PC-9 (cell line): ENCODE measurements around the gene RFT1. TPM values are rescaled to one million over a fixed set of nuclear protein-coding genes. Genes with fewer than 3 reads are reported as not detected.

Experiments used
- BruUV-seq: library from RNA; stranded (reverse); fragments of 400-500 nt; replicated peaks from 2 replicates; lab custom pipeline; 2021; lab: Mats Ljungman, UMichigan
- CTCF ChIA-PET: fragments of 300-600 bp; sonication (Branson Sonifier 250); formaldehyde crosslinking; loops from one replicate; lab custom pipeline; 2022; ENCODE audit warnings: antibody characterized with exemption; lab: Charles Lee
- POLR2A ChIA-PET: fragments of 300-600 bp; sonication (Branson Sonifier 250); formaldehyde crosslinking; loops from one replicate; lab custom pipeline; 2022; ENCODE audit warnings: antibody characterized with exemption; ENCODE audit not compliant: unreplicated experiment; lab: Charles Lee
- DNase-seq, 2 experiments: peaks; one replicate each; pipeline versions ENCODE4 v3.0.0 to v3.0.0-alpha.2; 2015 to 2022; ENCODE audit warnings: mixed read lengths in 1 of 2
- H2AFZ ChIP-seq: fragments of 200-600 bp; sonication (generic); 2 replicates; pipeline ENCODE4 v1.8.1; 2017; ENCODE audit warnings: antibody characterized with exemption
- H3F3A ChIP-seq: fragments of 200-600 bp; sonication (generic); 2 replicates; pipeline ENCODE4 v1.8.1; 2017; ENCODE audit warnings: antibody characterized with exemption, mild to moderate bottlenecking, low read depth; ENCODE audit not compliant: insufficient read depth
- H3K27ac ChIP-seq: fragments of 200-600 bp; sonication (generic); 2 replicates; pipeline ENCODE4 v1.6.1; 2016; ENCODE audit warnings: mixed run types
- H3K27me3 ChIP-seq: fragments of 200-600 bp; sonication (generic); 2 replicates; pipeline ENCODE4 v1.6.1; 2016; ENCODE audit warnings: low read depth, mixed run types; ENCODE audit not compliant: insufficient read depth
- H3K36me3 ChIP-seq: fragments of 200-600 bp; sonication (generic); 2 replicates; pipeline ENCODE4 v1.6.1; 2016; ENCODE audit warnings: low read depth, mixed run types
- H3K4me1 ChIP-seq: fragments of 200-600 bp; sonication (generic); replicated peaks from 2 replicates; pipeline ENCODE4 v1.6.1; 2016; ENCODE audit warnings: mixed run types; ENCODE audit not compliant: insufficient read depth
- H3K4me2 ChIP-seq: fragments of 200-600 bp; sonication (generic); 2 replicates; pipeline ENCODE4 v1.6.1; 2017; ENCODE audit warnings: mixed run types
- H3K4me3 ChIP-seq: fragments of 200-600 bp; sonication (generic); 2 replicates; pipeline ENCODE4 v1.6.1; 2016; ENCODE audit warnings: mixed run types
- H3K79me2 ChIP-seq: fragments of 200-600 bp; sonication (generic); 2 replicates; pipeline ENCODE4 v1.6.1; 2017; ENCODE audit warnings: low read depth, mixed run types
- H3K9me2 ChIP-seq: fragments of 200-600 bp; sonication (generic); 2 replicates; pipeline ENCODE4 v1.8.1; 2017; ENCODE audit warnings: mild to moderate bottlenecking; ENCODE audit not compliant: insufficient read depth
- H3K9me3 ChIP-seq: fragments of 200-600 bp; sonication (generic); 2 replicates; pipeline ENCODE4 v1.8.1; 2016; ENCODE audit warnings: low read depth; ENCODE audit not compliant: insufficient read depth
- H4K20me1 ChIP-seq: fragments of 200-600 bp; sonication (generic); 2 replicates; pipeline ENCODE4 v1.8.1; 2017; ENCODE audit not compliant: insufficient read depth
- CTCF ChIP-seq: fragments of 200-600 bp; sonication (generic); conservative IDR thresholded peaks from 2 replicates; pipeline ENCODE4 v1.6.1; 2017; ENCODE audit warnings: mixed run types, antibody characterized with exemption, mild to moderate bottlenecking, moderate library complexity
- EZH2 ChIP-seq: fragments of 200-600 bp; sonication (generic); IDR thresholded peaks from 2 replicates; pipeline ENCODE4 v1.8.0; 2017; ENCODE audit warnings: antibody characterized with exemption, low read depth
- intact Hi-C: fragments of 100-400 bp; cut with micrococcal nuclease; formaldehyde crosslinking; loops from one replicate; pipeline ENCODE4 v1.10.0; 2022; ENCODE audit not compliant: unreplicated experiment
- total RNA-seq: library from RNA; stranded (reverse); gene quantifications from 2 replicates; pipeline ENCODE4 v1.2.3, GENCODE V29; 2021

RFT1 gene
- total RNA-seq, 1 experiment from 2014 or later: 31.0 TPM

GRCh38 chr3:53114412-53115074 is 15.7 kb downstream of the RFT1 start:
- intact Hi-C loops: loop anchor here (1.0 kb wide), 2 partner anchors 82 to 596 kb away; no protein-coding TSS in a partner anchor
- ChIA-PET POLR2A (no interaction called here), CTCF (interaction anchor here (0.6 to 1.0 kb wide), 6 partner anchors 20 to 175 kb away, joined by 3 to 20 read pairs (median 4); no protein-coding TSS in a partner anchor)
- no TSS peak for BruUV-seq
- H3K9me2 ChIP-seq: no peaks in the 10 kb centered on the region
- peak in 1 of 2 experiments; percentile 42 for DNase-seq
- peaks cover 21% of the 10 kb centered on the region; the same call in 1 of the 2 replicates for H3F3A ChIP-seq
- H3K9me3 ChIP-seq: no peaks in the 10 kb centered on the region
- no peak overlapping the region for H2AFZ ChIP-seq
- no peak overlapping the region for H3K4me3 ChIP-seq
- peaks cover 23% of the 10 kb centered on the region for H3K4me1 ChIP-seq
- no peaks in the 10 kb centered on the region for H4K20me1 ChIP-seq
- H3K79me2 ChIP-seq: no peaks in the 10 kb centered on the region
- peaks cover 19% of the 10 kb centered on the region; the same call in 1 of the 2 replicates for H3K36me3 ChIP-seq
- no peak for TF ChIP-seq CTCF
- TF ChIP-seq EZH2: no peak
- no peaks in the 10 kb centered on the region for H3K27me3 ChIP-seq
- peak overlapping the region; percentile 20 for H3K4me2 ChIP-seq
- H3K27ac ChIP-seq: peak overlapping the region; percentile 42

- no peak overlapping the region for H2AFZ ChIP-seq
- peak overlapping the region; percentile 42 for H3K27ac ChIP-seq
- H3K4me2 ChIP-seq: peak overlapping the region; percentile 20
- no peaks in the 10 kb centered on the region for H3K9me3 ChIP-seq
- ChIA-PET CTCF (interaction anchor here (0.6 to 1.0 kb wide), 6 partner anchors 21 to 176 kb away, joined by 3 to 20 read pairs (median 4); no protein-coding TSS in a partner anchor), POLR2A (no interaction called here)
- peaks cover 21% of the 10 kb centered on the region; the same call in 1 of the 2 replicates for H3K36me3 ChIP-seq
- peaks cover 27% of the 10 kb centered on the region for H3K4me1 ChIP-seq
- no peaks in the 10 kb centered on the region for H4K20me1 ChIP-seq
- no peaks in the 10 kb centered on the region for H3K27me3 ChIP-seq
- H3K79me2 ChIP-seq: no peaks in the 10 kb centered on the region
- BruUV-seq: no TSS peak
- no peaks in the 10 kb centered on the region for H3K9me2 ChIP-seq
- no peak overlapping the region for H3K4me3 ChIP-seq
- peaks cover 26% of the 10 kb centered on the region; the same call in 1 of the 2 replicates for H3F3A ChIP-seq
- peak; percentile 89 for TF ChIP-seq CTCF
- TF ChIP-seq EZH2: no peak
- DNase-seq: peak; percentile 45 to 69
- intact Hi-C loops: loop anchor here (1.0 kb wide), 2 partner anchors 82 to 596 kb away; no protein-coding TSS in a partner anchor
Measured at GRCh38 chr3:53114011-53114400, 16.2 kb downstream of the RFT1 start.

GRCh38 chr3:53113293-53114010 is 16.8 kb downstream of the RFT1 start:
- H3K9me3 ChIP-seq: no peaks in the 10 kb centered on the region
- TF ChIP-seq EZH2: no peak
- no peak for TF ChIP-seq CTCF
- H3K4me1 ChIP-seq: peaks cover 31% of the 10 kb centered on the region
- no peak overlapping the region for H3K4me2 ChIP-seq
- H3F3A ChIP-seq: peaks cover 28% of the 10 kb centered on the region; the same call in 1 of the 2 replicates
- no peak for DNase-seq
- no peak overlapping the region for H2AFZ ChIP-seq
- no TSS peak for BruUV-seq
- POLR2A ChIA-PET: no interaction called here
- H3K27ac ChIP-seq: no peak overlapping the region
- peaks cover 19% of the 10 kb centered on the region; the same call in 1 of the 2 replicates for H3K36me3 ChIP-seq
- no peaks in the 10 kb centered on the region for H3K27me3 ChIP-seq
- H3K4me3 ChIP-seq: no peak overlapping the region
- no peaks in the 10 kb centered on the region for H3K9me2 ChIP-seq
- H3K79me2 ChIP-seq: no peaks in the 10 kb centered on the region
- H4K20me1 ChIP-seq: no peaks in the 10 kb centered on the region
- intact Hi-C loops: loop anchor here (1.0 kb wide), 2 partner anchors 83 to 597 kb away; no protein-coding TSS in a partner anchor
- CTCF ChIA-PET: interaction anchor here (0.9 to 1.0 kb wide), 2 partner anchors 56 to 83 kb away, joined by 3 to 6 read pairs; no protein-coding TSS in a partner anchor
